ENCODE results near the gene MYL9.

The MYL9 gene

GRCh38 chr20:36547186-36548005 lies 6.1 kb downstream of the MYL9 start:
- ChIA-PET CTCF (no interaction called here), POLR2A (no interaction called here)
- no peak for DNase-seq (ENCODE audit: low read depth, low spot score)
- no peak overlapping the region for H3K4me3 ChIP-seq (ENCODE audit: low read depth, low read length)
- no peak for TF ChIP-seq CTCF (IDR thresholded peaks at IDR 0.05; ENCODE audit: insufficient read depth, low read length, missing control alignments)

GRCh38 chr20:36548006-36548315 lies 6.6 kb downstream of the MYL9 start:
- ChIA-PET POLR2A (no interaction called here), CTCF (interaction anchor here (0.6 kb wide), 1 partner anchor 44 kb away, joined by 3 read pairs; no protein-coding TSS in a partner anchor)
- no peak overlapping the region for H3K4me3 ChIP-seq (ENCODE audit: low read depth, low read length)
- no peak for DNase-seq (ENCODE audit: low read depth, low spot score)
- peak; percentile 29 for TF ChIP-seq CTCF (IDR thresholded peaks at IDR 0.05; ENCODE audit: insufficient read depth, low read length, missing control alignments)

- CTCF ChIA-PET: interaction anchor here (2.4 kb wide), 1 partner anchor 56 kb away, joined by 7 read pairs; the partner anchor contains the start of gene RAB5IF
- TF ChIP-seq CTCF (IDR thresholded peaks at IDR 0.05; ENCODE audit: insufficient read depth, low read length, missing control alignments): no peak
- no peak for DNase-seq (ENCODE audit: low read depth, low spot score)
- no peak overlapping the region for H3K4me3 ChIP-seq (ENCODE audit: low read depth, low read length)
- POLR2A ChIA-PET: no interaction called here
Observed at GRCh38 chr20:36548704-36549627, 7.6 kb downstream of the MYL9 start.

GRCh38 chr20:36549628-36549941 lies 8.3 kb downstream of the MYL9 start:
- CTCF ChIA-PET: interaction anchor here (2.4 to 2.8 kb wide), 2 partner anchors 8 to 56 kb away, joined by 7 to 12 read pairs; partner anchors contain the start of genes MYL9 and RAB5IF
- no peak for DNase-seq (ENCODE audit: low read depth, low spot score)
- TF ChIP-seq CTCF (IDR thresholded peaks at IDR 0.05; ENCODE audit: insufficient read depth, low read length, missing control alignments): no peak
- no peak overlapping the region for H3K4me3 ChIP-seq (ENCODE audit: low read depth, low read length)
- POLR2A ChIA-PET: no interaction called here

- DNase-seq (ENCODE audit: low read depth, low spot score): no peak
- H3K4me3 ChIP-seq (ENCODE audit: low read depth, low read length): no peak overlapping the region
- ChIA-PET POLR2A (interaction anchor here (1.3 to 3.3 kb wide), 2 partner anchors 7 to 85 kb away, joined by 5 to 14 read pairs; partner anchors contain the start of gene MYL9), CTCF (interaction anchor here (1.1 to 2.8 kb wide), 4 partner anchors 9 to 338 kb away, joined by 3 to 12 read pairs (median 6); partner anchors contain the start of genes MYL9 and RAB5IF)
- no peak for TF ChIP-seq CTCF (IDR thresholded peaks at IDR 0.05; ENCODE audit: insufficient read depth, low read length, missing control alignments)
Observed at GRCh38 chr20:36549942-36550789, 8.8 kb downstream of the MYL9 start.

All from AG04449 (cell line).